MM.1S (cell line): ENCODE measurements around the gene EDEM1.

Experiments
- DNase-seq: peaks from one replicate; pipeline ENCODE4 v3.0.0-alpha.2; 2015
- H2AFZ ChIP-seq: fragments of 300-600 bp; sonication (generic); 2 replicates; pipeline ENCODE4 v1.6.0; 2016; ENCODE audit warnings: antibody characterized with exemption, low read length
- H3F3A ChIP-seq: fragments of 300-600 bp; sonication (generic); 2 replicates; pipeline ENCODE4 v1.6.1; 2016; ENCODE audit warnings: mild to moderate bottlenecking, antibody characterized with exemption, low read length, moderate library complexity, mixed read lengths; ENCODE audit not compliant: insufficient read depth
- H3K27ac ChIP-seq: fragments of 300-600 bp; sonication (generic); 2 replicates; pipeline ENCODE4 v1.5.1; 2016; ENCODE audit warnings: mild to moderate bottlenecking, low read length
- H3K27me3 ChIP-seq: fragments of 300-600 bp; sonication (generic); replicated peaks from 2 replicates; pipeline ENCODE4 v1.6.0; 2016; ENCODE audit warnings: low read length; ENCODE audit not compliant: insufficient read depth
- H3K36me3 ChIP-seq: fragments of 300-600 bp; sonication (generic); replicated peaks from 2 replicates; pipeline ENCODE4 v1.6.1; 2016; ENCODE audit warnings: mild to moderate bottlenecking, low read length, mixed read lengths; ENCODE audit not compliant: insufficient read depth
- H3K4me1 ChIP-seq: fragments of 300-600 bp; sonication (generic); 2 replicates; pipeline ENCODE4 v1.6.1; 2016; ENCODE audit warnings: low read length, mixed read lengths
- H3K4me2 ChIP-seq: fragments of 300-600 bp; sonication (generic); 2 replicates; pipeline ENCODE4 v1.6.0; 2016; ENCODE audit warnings: low read depth, low read length
- H3K4me3 ChIP-seq: fragments of 300-600 bp; sonication (generic); 2 replicates; pipeline ENCODE4 v1.5.1; 2016; ENCODE audit warnings: low read length, mixed read lengths
- H3K79me2 ChIP-seq: fragments of 300-600 bp; sonication (generic); 2 replicates; pipeline ENCODE4 v1.6.1; 2016; ENCODE audit warnings: mixed run types, low read length, mixed read lengths
- H3K9ac ChIP-seq: fragments of 300-600 bp; sonication (generic); 2 replicates; pipeline ENCODE4 v1.6.1; 2016; ENCODE audit warnings: low read length, mixed read lengths
- H3K9me2 ChIP-seq: fragments of 300-600 bp; sonication (generic); replicated peaks from 2 replicates; pipeline ENCODE4 v1.6.1; 2016; ENCODE audit warnings: mild to moderate bottlenecking, low read length, mixed read lengths; ENCODE audit not compliant: insufficient read depth
- H3K9me3 ChIP-seq: fragments of 300-600 bp; sonication (generic); replicated peaks from 2 replicates; pipeline ENCODE4 v1.6.1; 2016; ENCODE audit warnings: mild to moderate bottlenecking, low read length, mixed read lengths; ENCODE audit not compliant: insufficient read depth
- H4K20me1 ChIP-seq: fragments of 300-600 bp; sonication (generic); 2 replicates; pipeline ENCODE4 v1.6.1; 2016; ENCODE audit warnings: mild to moderate bottlenecking, low read length, moderate library complexity, mixed read lengths; ENCODE audit not compliant: insufficient read depth
- EZH2 ChIP-seq: fragments of 300-600 bp; sonication (generic); optimal IDR thresholded peaks from 2 replicates; pipeline ENCODE3; 2017; ENCODE audit warnings: low read depth, mild to moderate bottlenecking, antibody characterized with exemption, low read length, mixed read lengths
- EZH2phosphoT487 ChIP-seq: fragments of 300-600 bp; sonication (generic); IDR thresholded peaks from 2 replicates; pipeline ENCODE4 v1.6.1; 2018; ENCODE audit warnings: antibody characterized with exemption, low read length
- TF ChIP-seq, protein P1 (sequence below): fragments of 300-600 bp; sonication (generic); IDR thresholded peaks from 2 replicates; pipeline ENCODE4 v1.5.1; 2016; ENCODE audit warnings: antibody characterized with exemption, low read length, mixed read lengths

EDEM1 gene

DNA sequence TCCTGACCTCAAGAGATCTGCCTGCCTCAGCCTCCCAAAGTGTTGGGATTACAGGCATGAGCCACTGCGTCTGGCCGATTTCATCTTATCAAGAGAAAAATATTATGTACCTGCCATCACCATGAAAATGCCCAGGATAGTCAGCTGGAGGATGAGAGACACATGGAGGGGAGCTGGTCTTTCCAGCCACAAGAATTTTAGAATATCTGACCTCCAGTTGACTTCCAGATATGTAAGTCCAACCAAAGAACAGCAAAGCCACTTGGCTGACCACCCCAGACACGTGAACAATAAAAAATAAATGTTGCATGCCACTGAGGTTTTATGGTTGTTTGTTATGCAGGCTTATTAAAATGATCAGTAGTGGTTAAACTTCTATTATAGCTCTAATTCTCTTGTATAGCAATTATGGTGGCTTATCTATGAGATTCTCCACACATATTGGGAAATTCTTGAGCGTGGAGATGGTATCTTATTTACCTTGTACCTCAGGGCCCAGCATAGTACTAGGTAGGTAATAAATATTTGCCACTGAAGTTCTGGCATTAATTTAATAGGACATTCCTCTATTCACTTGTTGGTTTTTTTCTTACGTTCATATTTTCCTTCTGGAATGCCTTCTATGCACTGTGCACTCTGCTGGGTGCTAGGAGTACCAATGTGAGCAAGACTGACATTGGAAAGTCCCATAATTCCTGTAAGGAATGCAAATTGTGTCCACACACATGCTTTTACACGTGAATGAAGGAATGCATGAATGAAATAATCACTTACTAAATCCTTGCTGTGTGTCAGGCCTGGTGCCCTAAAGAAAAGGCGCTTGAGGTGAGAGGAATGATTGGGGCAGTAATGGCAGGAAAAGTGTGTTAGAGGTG, 77.6 kb downstream of the EDEM1 start:
- DNase-seq, result no peak
- Histone ChIP-seq H3K9me3 (no peaks in the 10 kb centered on the region), H2AFZ (no peak overlapping the region), H3K27me3 (no peaks in the 10 kb centered on the region), H3K79me2 (no peaks in the 10 kb centered on the region), H3K36me3 (no peaks in the 10 kb centered on the region), H3K4me2 (no peak overlapping the region), H3K9me2 (no peaks in the 10 kb centered on the region), H3K27ac (no peak overlapping the region), H3F3A (no peaks in the 10 kb centered on the region), H3K4me3 (no peak overlapping the region), H3K4me1 (no peaks in the 10 kb centered on the region; the same call in 1 of the 2 replicates), H4K20me1 (no peaks in the 10 kb centered on the region), H3K9ac (no peak overlapping the region)
- TF ChIP-seq EZH2phosphoT487 (no peak), EZH2 (no peak)
- TF ChIP-seq, protein P1, sequence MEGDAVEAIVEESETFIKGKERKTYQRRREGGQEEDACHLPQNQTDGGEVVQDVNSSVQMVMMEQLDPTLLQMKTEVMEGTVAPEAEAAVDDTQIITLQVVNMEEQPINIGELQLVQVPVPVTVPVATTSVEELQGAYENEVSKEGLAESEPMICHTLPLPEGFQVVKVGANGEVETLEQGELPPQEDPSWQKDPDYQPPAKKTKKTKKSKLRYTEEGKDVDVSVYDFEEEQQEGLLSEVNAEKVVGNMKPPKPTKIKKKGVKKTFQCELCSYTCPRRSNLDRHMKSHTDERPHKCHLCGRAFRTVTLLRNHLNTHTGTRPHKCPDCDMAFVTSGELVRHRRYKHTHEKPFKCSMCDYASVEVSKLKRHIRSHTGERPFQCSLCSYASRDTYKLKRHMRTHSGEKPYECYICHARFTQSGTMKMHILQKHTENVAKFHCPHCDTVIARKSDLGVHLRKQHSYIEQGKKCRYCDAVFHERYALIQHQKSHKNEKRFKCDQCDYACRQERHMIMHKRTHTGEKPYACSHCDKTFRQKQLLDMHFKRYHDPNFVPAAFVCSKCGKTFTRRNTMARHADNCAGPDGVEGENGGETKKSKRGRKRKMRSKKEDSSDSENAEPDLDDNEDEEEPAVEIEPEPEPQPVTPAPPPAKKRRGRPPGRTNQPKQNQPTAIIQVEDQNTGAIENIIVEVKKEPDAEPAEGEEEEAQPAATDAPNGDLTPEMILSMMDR, result no peak

DNA sequence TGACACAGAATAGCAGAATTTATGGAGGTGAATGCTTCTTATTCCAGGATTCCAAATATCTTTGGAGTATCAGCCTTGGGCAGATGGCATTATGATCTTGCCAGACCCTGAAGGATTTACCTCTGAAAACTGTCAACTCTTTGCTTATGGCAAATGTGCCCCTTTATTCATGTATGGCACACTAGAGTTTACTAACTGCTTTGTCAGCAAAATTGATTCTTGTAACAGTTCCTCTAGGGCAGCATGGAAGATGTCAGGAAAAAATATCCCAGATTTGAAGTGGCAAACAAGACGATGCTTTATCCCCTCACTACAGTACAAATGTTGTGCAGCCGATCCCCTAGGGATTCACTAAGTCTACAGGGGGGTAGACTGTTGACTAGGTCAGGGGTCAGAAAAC, 79.7 kb downstream of the EDEM1 start:
- no peak for DNase-seq
- no peaks in the 10 kb centered on the region for H3K9me2 ChIP-seq
- no peaks in the 10 kb centered on the region for H3K36me3 ChIP-seq
- no peak overlapping the region for H2AFZ ChIP-seq
- H3K27ac ChIP-seq, result no peak overlapping the region
- no peaks in the 10 kb centered on the region for H4K20me1 ChIP-seq
- TF ChIP-seq EZH2 (no peak), EZH2phosphoT487 (no peak)
- TF ChIP-seq, protein P1, result no peak
- no peaks in the 10 kb centered on the region for H3K9me3 ChIP-seq
- H3K9ac ChIP-seq, result no peak overlapping the region
- H3K4me3 ChIP-seq, result no peak overlapping the region
- no peaks in the 10 kb centered on the region for H3K79me2 ChIP-seq
- no peaks in the 10 kb centered on the region for H3K27me3 ChIP-seq
- H3K4me1 ChIP-seq, result no peaks in the 10 kb centered on the region
- H3F3A ChIP-seq, result no peaks in the 10 kb centered on the region
- H3K4me2 ChIP-seq, result no peak overlapping the region

DNA sequence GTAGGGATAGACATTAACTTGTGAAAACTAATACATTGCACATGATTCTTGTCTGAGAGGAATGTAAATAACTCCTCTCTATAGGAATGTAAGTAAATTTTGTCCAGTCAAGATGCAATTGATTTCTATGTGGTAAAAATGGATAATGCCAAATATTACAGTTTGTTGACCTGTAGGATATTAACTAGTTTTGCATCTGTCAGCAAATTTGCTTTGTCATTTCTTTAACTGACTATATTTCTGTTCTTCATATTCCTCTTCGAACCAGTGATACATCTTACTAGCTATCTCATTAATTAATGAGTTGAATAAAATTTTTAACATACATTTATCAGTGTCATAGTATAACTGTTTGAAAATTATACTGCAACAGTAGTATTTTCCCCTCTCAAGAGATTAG, 80.4 kb downstream of the EDEM1 start:
- Histone ChIP-seq H4K20me1 (no peaks in the 10 kb centered on the region), H3F3A (no peaks in the 10 kb centered on the region), H3K4me3 (no peak overlapping the region), H3K9me3 (no peaks in the 10 kb centered on the region), H3K27ac (no peak overlapping the region), H3K9ac (no peak overlapping the region), H3K4me1 (no peaks in the 10 kb centered on the region), H2AFZ (no peak overlapping the region), H3K27me3 (no peaks in the 10 kb centered on the region), H3K36me3 (no peaks in the 10 kb centered on the region), H3K4me2 (no peak overlapping the region), H3K9me2 (no peaks in the 10 kb centered on the region), H3K79me2 (no peaks in the 10 kb centered on the region)
- no peak for DNase-seq
- no peak for TF ChIP-seq EZH2phosphoT487
- TF ChIP-seq, protein P1, result no peak
- TF ChIP-seq EZH2, result no peak
